Erythroblast (primary cell): ENCODE data around the gene RADIL.

ENCODE experiments used
- DNase-seq, 2 experiments: peaks; one replicate each; lab custom pipeline; 2025; lab: John Stamatoyannopoulos, UW
- GATA1 ChIP-seq: IDR thresholded peaks from 2 replicates; pipeline ENCODE4 v1.6.1; 2011; ENCODE audit warnings: low read depth, mild to moderate bottlenecking, control low read depth, low read length, moderate library complexity
- POLR2A ChIP-seq: IDR thresholded peaks from 2 replicates; pipeline ENCODE4 v1.6.1; 2011; ENCODE audit warnings: mild to moderate bottlenecking, low read length

RADIL gene

DNA sequence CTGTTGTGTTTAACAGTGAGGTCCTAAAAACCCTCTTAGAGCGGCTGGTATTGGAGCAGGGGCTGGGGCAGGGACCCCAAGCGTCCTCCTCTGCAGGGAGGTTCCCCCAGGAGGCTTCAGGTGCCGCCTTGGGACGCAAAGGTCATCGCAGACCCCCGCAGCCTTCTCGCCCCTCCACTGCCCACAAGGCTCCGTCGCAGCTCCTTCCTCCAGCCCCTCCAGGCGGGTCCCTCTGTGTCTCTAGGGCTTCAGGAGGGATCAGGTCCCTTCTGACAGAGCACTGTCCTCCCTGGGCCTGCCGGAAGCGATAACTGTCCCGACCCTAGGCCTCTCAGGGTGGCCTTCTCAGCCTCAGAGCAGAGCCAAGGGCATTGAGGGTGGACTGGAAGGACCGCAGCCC, 134.2 kb downstream of the RADIL start:
- DNase-seq: no peak
- no peak for TF ChIP-seq POLR2A
- TF ChIP-seq GATA1: no peak
